CD4-positive, alpha-beta memory T cell (primary cell): ENCODE data around the gene PDCD7. TPM values are rescaled to one million over a fixed set of nuclear protein-coding genes. Genes with fewer than 3 reads are reported as not detected.
"Not testable (repeated sequence)": the region's sequence is repeated elsewhere in the genome, so short reads cannot be mapped to it uniquely, and the experiment has no call there.

Experiments
- CTCF ChIA-PET: fragments of 350-600 bp; sonication (Branson Sonifier 250); formaldehyde crosslinking; loops from one replicate; lab custom pipeline; 2021; ENCODE audit warnings: inconsistent platforms; ENCODE audit not compliant: partially characterized antibody; lab: Charles Lee
- POLR2A ChIA-PET: fragments of 350-600 bp; sonication (Branson Sonifier 250); formaldehyde crosslinking; loops from one replicate; lab custom pipeline; 2021; ENCODE audit not compliant: partially characterized antibody; lab: Charles Lee
- DNase-seq, 5 donors: peaks; one replicate each; pipeline versions ENCODE4 v3.0.0 to v3.0.0-alpha.2; 2020 to 2022; ENCODE audit warnings: mixed read lengths in 1 of 5
- H3K27ac ChIP-seq: one replicate; pipeline ENCODE4 v1.7.0; 2013; ENCODE audit warnings: low read depth, low read length
- H3K27me3 ChIP-seq: 2 replicates; pipeline ENCODE4 v1.7.0; 2013; ENCODE audit warnings: mild to moderate bottlenecking, low read length, moderate library complexity; ENCODE audit not compliant: insufficient read depth
- H3K36me3 ChIP-seq: 2 replicates; pipeline ENCODE4 v1.7.0; 2013; ENCODE audit warnings: mild to moderate bottlenecking, low read length, moderate library complexity; ENCODE audit not compliant: insufficient read depth
- H3K4me1 ChIP-seq: 2 replicates; pipeline ENCODE4 v1.7.0; 2013; ENCODE audit warnings: mild to moderate bottlenecking, low read length, moderate library complexity; ENCODE audit not compliant: insufficient read depth
- H3K4me3 ChIP-seq, 2 donors: one replicate each; pipeline ENCODE4 v1.7.0; 2013; ENCODE audit warnings: low read length in 2 of 2, mild to moderate bottlenecking in 1 of 2
- H3K9me3 ChIP-seq, 2 donors: one replicate each; pipeline ENCODE4 v1.7.0; 2013; ENCODE audit warnings: low read length in 2 of 2, control low read depth in 1 of 2; ENCODE audit not compliant: control insufficient read depth in 1 of 2
- H3K27ac Mint-ChIP-seq, 7 donors: one replicate each; pipeline ENCODE4 v1.8.0; 2020 to 2021; ENCODE audit warnings: mixed read lengths in 7 of 7, mild to moderate bottlenecking in 6 of 7, inconsistent platforms in 3 of 7, moderate library complexity in 3 of 7
- H3K27me3 Mint-ChIP-seq, 2 donors: one replicate each; pipeline ENCODE4 v1.8.0; 2020 to 2021; ENCODE audit warnings: mixed read lengths in 2 of 2
- H3K36me3 Mint-ChIP-seq, 2 donors: one replicate each; pipeline ENCODE4 v1.8.0; 2020 to 2021; ENCODE audit warnings: mixed read lengths in 2 of 2, inconsistent platforms in 1 of 2, mild to moderate bottlenecking in 1 of 2
- H3K4me1 Mint-ChIP-seq, 4 donors: one replicate each; pipeline ENCODE4 v1.8.0; 2020 to 2021; ENCODE audit warnings: mixed read lengths in 4 of 4, mild to moderate bottlenecking in 1 of 4
- H3K4me3 Mint-ChIP-seq, 8 donors: one replicate each; pipeline ENCODE4 v1.8.0; 2020 to 2021; ENCODE audit warnings: mixed read lengths in 8 of 8, mild to moderate bottlenecking in 7 of 8, moderate library complexity in 6 of 8, inconsistent platforms in 3 of 8
- H3K9me3 Mint-ChIP-seq, 8 donors: one replicate each; pipeline ENCODE4 v1.8.0; 2020 to 2021; ENCODE audit warnings: mixed read lengths in 8 of 8, mild to moderate bottlenecking in 5 of 8, inconsistent platforms in 3 of 8, moderate library complexity in 1 of 8
- intact Hi-C: fragments of 100-400 bp; cut with micrococcal nuclease; formaldehyde crosslinking; loops from one replicate; pipeline ENCODE4 v1.15.1; 2023
- polyA plus RNA-seq, 2 donors: library from polyadenylated mRNA; unstranded; fragments of 300-500 nt; fragmentation: Illumina TruSeq; gene quantifications; one replicate each; pipeline ENCODE4 v1.2.3, GENCODE V29; 2021
- total RNA-seq, 2 experiments: library from RNA; stranded (reverse); gene quantifications; one replicate each; pipeline ENCODE4 v1.2.3, GENCODE V29; 2021

PDCD7 gene
- total and polyA plus RNA-seq, 4 experiments from 2014 or later = 8.8 to 40.5 (median 22.8) TPM

GRCh38 chr15:65106011-65106590, 27.5 kb downstream of the PDCD7 start:
- H3K4me1 Mint-ChIP-seq = peaks cover 0 to 8% (median 6%) of the 10 kb centered on the region in 4 donors
- ChIA-PET CTCF (no interaction called here), POLR2A (no interaction called here)
- no peaks in the 10 kb centered on the region for H3K9me3 Mint-ChIP-seq
- H3K27ac Mint-ChIP-seq = peak overlapping the region in 2 of 7 donors; percentile 24 to 85
- Histone ChIP-seq H3K36me3 (peaks cover 8% of the 10 kb centered on the region), H3K27me3 (no peaks in the 10 kb centered on the region), H3K27ac (no peak overlapping the region), H3K9me3 (no peaks in the 10 kb centered on the region), H3K4me1 (no peaks in the 10 kb centered on the region), H3K4me3 (no peak overlapping the region)
- peaks cover 16 to 36% of the 10 kb centered on the region in 2 donors for H3K36me3 Mint-ChIP-seq
- H3K27me3 Mint-ChIP-seq = no peaks in the 10 kb centered on the region
- intact Hi-C loops = no loop called here
- no peak overlapping the region for H3K4me3 Mint-ChIP-seq
- no peak for DNase-seq

GRCh38 chr15:65105038-65105437, 28.6 kb downstream of the PDCD7 start:
- Mint-ChIP-seq H3K9me3 (no peaks in the 10 kb centered on the region), H3K4me1 (peaks cover 0 to 8% (median 5%) of the 10 kb centered on the region in 4 donors), H3K27me3 (no peaks in the 10 kb centered on the region), H3K4me3 (no peak overlapping the region), H3K36me3 (peaks cover 24 to 38% of the 10 kb centered on the region in 2 donors), H3K27ac (no peak overlapping the region)
- POLR2A ChIA-PET = no interaction called here
- Histone ChIP-seq H3K36me3 (peaks cover 15% of the 10 kb centered on the region), H3K27me3 (no peaks in the 10 kb centered on the region), H3K27ac (no peak overlapping the region), H3K4me1 (no peaks in the 10 kb centered on the region), H3K9me3 (no peaks in the 10 kb centered on the region), H3K4me3 (no peak overlapping the region)
- intact Hi-C loops = no loop called here
- CTCF ChIA-PET = no interaction called here
- no peak for DNase-seq

- H3K9me3 Mint-ChIP-seq = no peaks in the 10 kb centered on the region
- CTCF ChIA-PET = no interaction called here
- intact Hi-C loops = no loop called here
- no peaks in the 10 kb centered on the region for H3K9me3 ChIP-seq
- no peak overlapping the region for H3K4me3 Mint-ChIP-seq
- H3K4me1 ChIP-seq = no peaks in the 10 kb centered on the region
- H3K4me3 ChIP-seq = no peak overlapping the region
- H3K27ac Mint-ChIP-seq = no peak overlapping the region
- H3K27ac ChIP-seq = no peak overlapping the region
- DNase-seq = no peak
- POLR2A ChIA-PET = interaction anchor here (0.6 kb wide), 1 partner anchor 673 kb away, joined by 4 read pairs; no protein-coding TSS in a partner anchor
- no peaks in the 10 kb centered on the region for H3K27me3 Mint-ChIP-seq
- peaks cover 28% of the 10 kb centered on the region for H3K36me3 ChIP-seq
- H3K4me1 Mint-ChIP-seq = peaks cover 0 to 5% (median 4%) of the 10 kb centered on the region in 4 donors
- no peaks in the 10 kb centered on the region for H3K27me3 ChIP-seq
- H3K36me3 Mint-ChIP-seq = peaks cover 36 to 51% of the 10 kb centered on the region in 2 donors
These were observed 30.7 kb downstream of the PDCD7 start for GRCh38 chr15:65102912-65103311.

GRCh38 chr15:65101891-65102708, 31.5 kb downstream of the PDCD7 start:
- intact Hi-C loops = no loop called here
- H3K27ac ChIP-seq = no peak overlapping the region

GRCh38 chr15:65101411-65101890, 32.2 kb downstream of the PDCD7 start:
- Histone ChIP-seq H3K27ac (no peak overlapping the region), H3K4me3 (no peak overlapping the region), H3K9me3 (no peaks in the 10 kb centered on the region), H3K27me3 (no peaks in the 10 kb centered on the region), H3K4me1 (no peaks in the 10 kb centered on the region), H3K36me3 (peaks cover 28% of the 10 kb centered on the region)
- Mint-ChIP-seq H3K27me3 (no peaks in the 10 kb centered on the region), H3K4me3 (no peak overlapping the region), H3K27ac (no peak overlapping the region), H3K4me1 (peaks cover 0 to 5% (median 4%) of the 10 kb centered on the region in 4 donors), H3K9me3 (no peaks in the 10 kb centered on the region), H3K36me3 (peaks cover 44 to 63% of the 10 kb centered on the region in 2 donors)
- ChIA-PET POLR2A (no interaction called here), CTCF (interaction anchor here (1.0 to 1.1 kb wide), 3 partner anchors 32 to 85 kb away, joined by 3 read pairs; no protein-coding TSS in a partner anchor)
- intact Hi-C loops = no loop called here
- DNase-seq = peak in 3 of 5 donors; percentile 21 to 30 (median 28)

More at GRCh38 chr15:65101891-65102708, 31.5 kb downstream of the PDCD7 start:
- Mint-ChIP-seq H3K27ac (no peak overlapping the region), H3K9me3 (no peaks in the 10 kb centered on the region), H3K4me1 (peaks cover 0 to 5% (median 4%) of the 10 kb centered on the region in 4 donors), H3K36me3 (peaks cover 43 to 58% of the 10 kb centered on the region in 2 donors), H3K27me3 (no peaks in the 10 kb centered on the region), H3K4me3 (no peak overlapping the region)
- H3K4me3 ChIP-seq = no peak overlapping the region
- H3K4me1 ChIP-seq = no peaks in the 10 kb centered on the region
- H3K27me3 ChIP-seq = no peaks in the 10 kb centered on the region
- DNase-seq = no peak
- peaks cover 28% of the 10 kb centered on the region for H3K36me3 ChIP-seq
- CTCF ChIA-PET = interaction anchor here (1.0 kb wide), 2 partner anchors 32 to 33 kb away, joined by 3 read pairs; no protein-coding TSS in a partner anchor
- POLR2A ChIA-PET = no interaction called here
- no peaks in the 10 kb centered on the region for H3K9me3 ChIP-seq

GRCh38 chr15:65100442-65100841, 33.2 kb downstream of the PDCD7 start:
- no peaks in the 10 kb centered on the region for H3K4me1 ChIP-seq
- no peak for DNase-seq
- Mint-ChIP-seq H3K9me3 (no peaks in the 10 kb centered on the region), H3K36me3 (peaks cover 37 to 55% of the 10 kb centered on the region in 2 donors), H3K4me1 (peaks cover 0 to 5% (median 4%) of the 10 kb centered on the region in 4 donors), H3K27ac (peak overlapping the region in 1 of 7 donors; percentile 47), H3K4me3 (no peak overlapping the region), H3K27me3 (no peaks in the 10 kb centered on the region)
- ChIA-PET CTCF (interaction anchor here (1.1 kb wide), 1 partner anchor 86 kb away, joined by 3 read pairs; no protein-coding TSS in a partner anchor), POLR2A (no interaction called here)
- peaks cover 20% of the 10 kb centered on the region for H3K36me3 ChIP-seq
- H3K27ac ChIP-seq = no peak overlapping the region
- no peak overlapping the region for H3K4me3 ChIP-seq
- H3K27me3 ChIP-seq = no peaks in the 10 kb centered on the region
- H3K9me3 ChIP-seq = no peaks in the 10 kb centered on the region
- intact Hi-C loops = no loop called here

GRCh38 chr15:65099801-65100200, 33.8 kb downstream of the PDCD7 start:
- intact Hi-C loops, DNase-seq, POLR2A ChIA-PET, H3K4me3 ChIP-seq, H3K27me3 Mint-ChIP-seq, H3K4me1 ChIP-seq, H3K4me1 Mint-ChIP-seq, H3K27ac ChIP-seq, H3K27me3 ChIP-seq, H3K27ac Mint-ChIP-seq, H3K4me3 Mint-ChIP-seq, H3K9me3 ChIP-seq, H3K9me3 Mint-ChIP-seq: not testable (repeated sequence)
- H3K36me3 Mint-ChIP-seq = peaks cover 34 to 52% of the 10 kb centered on the region in 2 donors
- H3K36me3 ChIP-seq = peaks cover 20% of the 10 kb centered on the region
- CTCF ChIA-PET = interaction anchor here (0.8 kb wide), 1 partner anchor 37 kb away, joined by 3 read pairs; no protein-coding TSS in a partner anchor
